HFFc6 (cell line): ENCODE data around the gene MDGA2. TPM values are rescaled to one million over a fixed set of nuclear protein-coding genes. Genes with fewer than 3 reads are reported as not detected.

ENCODE experiments used
- DNase-seq: peaks from one replicate; pipeline ENCODE4 v3.0.0-alpha.2; 2018
- H3K27ac Mint-ChIP-seq: 2 replicates; pipeline ENCODE4 v1.8.0; 2020; ENCODE audit warnings: mild to moderate bottlenecking, mixed read lengths
- H3K27me3 Mint-ChIP-seq: 2 replicates; pipeline ENCODE4 v1.8.0; 2021; ENCODE audit warnings: mild to moderate bottlenecking, moderate library complexity, mixed read lengths; ENCODE audit not compliant: insufficient read depth
- H3K36me3 Mint-ChIP-seq: 2 replicates; pipeline ENCODE4 v1.8.0; 2021; ENCODE audit warnings: low read depth, mixed read lengths
- H3K4me1 Mint-ChIP-seq: 2 replicates; pipeline ENCODE4 v1.8.0; 2020; ENCODE audit warnings: low read depth, mixed read lengths
- H3K4me3 Mint-ChIP-seq: 2 replicates; pipeline ENCODE4 v1.8.0; 2020; ENCODE audit warnings: mild to moderate bottlenecking, moderate library complexity, mixed read lengths
- H3K9me3 Mint-ChIP-seq: 2 replicates; pipeline ENCODE4 v1.8.0; 2020; ENCODE audit warnings: mild to moderate bottlenecking, mixed read lengths
- CTCF ChIP-seq: fragments of 200-600 bp; sonication (generic); IDR thresholded peaks from 2 replicates; pipeline ENCODE4 v1.5.0; 2021; ENCODE audit warnings: antibody characterized with exemption, mild to moderate bottlenecking
- total RNA-seq, 6 experiments: library from RNA; stranded (reverse); fragmentation: NEBNext Ultra II Directional; extraction: Animal tissue kit (Norgen Biotek cat#: 25700); gene quantifications; 2 replicates in 1 of 6; 3 replicates in 5 of 6; pipeline ENCODE4 v1.2.3, GENCODE V29; 2021

MDGA2 gene
- total RNA-seq, 6 experiments from 2014 or later, result not detected

DNA sequence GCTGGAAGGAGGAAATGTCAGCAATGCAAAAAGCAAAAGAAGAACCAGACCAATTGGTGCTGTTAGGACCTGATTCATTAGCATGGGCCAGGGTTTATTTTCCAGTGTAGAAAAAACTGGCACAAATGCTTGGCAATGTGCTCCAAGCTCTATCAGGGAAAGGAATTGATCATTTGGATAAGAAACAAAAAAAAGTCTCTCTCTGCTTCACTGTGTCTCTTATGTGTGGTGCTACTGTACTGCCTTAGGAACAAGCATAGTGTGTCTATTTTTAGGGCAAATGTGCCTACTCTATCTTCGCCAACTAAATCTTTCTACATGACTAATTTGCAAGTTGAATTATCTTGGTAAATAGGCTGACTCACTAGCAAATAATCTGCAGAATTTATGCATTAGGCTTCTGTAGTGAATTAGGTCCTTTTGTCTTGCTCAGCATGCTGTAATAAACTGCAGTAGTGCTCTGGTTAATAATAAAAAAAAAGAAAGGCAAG lies 236.7 kb downstream of the MDGA2 start:
- no peaks in the 10 kb centered on the region for H3K4me1 Mint-ChIP-seq
- H3K9me3 Mint-ChIP-seq, result peaks cover 36% of the 10 kb centered on the region
- no peaks in the 10 kb centered on the region for H3K27me3 Mint-ChIP-seq
- H3K4me3 Mint-ChIP-seq, result no peak overlapping the region
- H3K36me3 Mint-ChIP-seq, result no peaks in the 10 kb centered on the region; the same call in 1 of the 2 replicates
- H3K27ac Mint-ChIP-seq, result no peak overlapping the region
- DNase-seq, result no peak
- no peak for TF ChIP-seq CTCF

DNA sequence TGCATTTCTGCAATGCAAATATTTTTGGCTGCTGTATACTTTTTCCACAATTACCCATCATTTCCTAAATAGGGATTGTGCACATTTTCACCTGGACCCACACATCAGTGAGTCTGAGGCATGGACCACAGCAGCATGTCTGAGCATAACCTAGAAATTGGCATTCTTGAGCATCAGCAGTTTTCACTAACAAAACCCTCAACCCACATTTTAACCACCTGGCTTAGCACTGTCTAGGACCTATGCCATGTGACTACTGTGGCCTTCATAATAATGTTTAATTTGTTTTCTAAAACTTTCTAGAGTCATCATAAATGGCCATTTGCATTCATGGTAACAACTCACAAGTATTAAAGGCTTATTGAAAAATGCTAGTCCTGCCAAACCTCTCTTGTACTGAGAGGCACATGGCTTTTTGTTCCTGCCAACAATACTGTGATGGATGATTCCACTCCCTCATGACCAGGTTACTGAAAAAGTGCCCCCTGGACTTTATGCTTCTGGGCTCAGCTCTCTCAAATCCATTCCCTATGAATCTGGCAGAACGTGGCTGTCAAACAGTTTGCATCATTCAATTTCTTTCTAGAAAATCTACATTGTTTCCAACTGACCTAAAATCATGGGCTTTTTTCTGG lies 240.0 kb downstream of the MDGA2 start:
- Mint-ChIP-seq H3K36me3 (no peaks in the 10 kb centered on the region), H3K27ac (no peak overlapping the region), H3K27me3 (no peaks in the 10 kb centered on the region), H3K4me1 (no peaks in the 10 kb centered on the region), H3K4me3 (no peak overlapping the region), H3K9me3 (peaks cover 32% of the 10 kb centered on the region)
- TF ChIP-seq CTCF, result no peak
- DNase-seq, result no peak

GRCh38 chr14:47427629-47428028 lies 247.8 kb downstream of the MDGA2 start:
- Mint-ChIP-seq H3K4me1 (no peaks in the 10 kb centered on the region), H3K27me3 (no peaks in the 10 kb centered on the region), H3K36me3 (no peaks in the 10 kb centered on the region), H3K4me3 (no peak overlapping the region), H3K9me3 (peaks cover 39% of the 10 kb centered on the region), H3K27ac (no peak overlapping the region)
- DNase-seq, result no peak
- no peak for TF ChIP-seq CTCF

- no peak overlapping the region for H3K27ac Mint-ChIP-seq
- no peaks in the 10 kb centered on the region for H3K4me1 Mint-ChIP-seq
- no peak for TF ChIP-seq CTCF
- no peaks in the 10 kb centered on the region for H3K36me3 Mint-ChIP-seq
- H3K9me3 Mint-ChIP-seq, result peaks cover 52% of the 10 kb centered on the region
- no peak for DNase-seq
- H3K4me3 Mint-ChIP-seq, result no peak overlapping the region
- no peaks in the 10 kb centered on the region for H3K27me3 Mint-ChIP-seq
Observed at GRCh38 chr14:47425302-47425701, 250.1 kb downstream of the MDGA2 start.

DNA sequence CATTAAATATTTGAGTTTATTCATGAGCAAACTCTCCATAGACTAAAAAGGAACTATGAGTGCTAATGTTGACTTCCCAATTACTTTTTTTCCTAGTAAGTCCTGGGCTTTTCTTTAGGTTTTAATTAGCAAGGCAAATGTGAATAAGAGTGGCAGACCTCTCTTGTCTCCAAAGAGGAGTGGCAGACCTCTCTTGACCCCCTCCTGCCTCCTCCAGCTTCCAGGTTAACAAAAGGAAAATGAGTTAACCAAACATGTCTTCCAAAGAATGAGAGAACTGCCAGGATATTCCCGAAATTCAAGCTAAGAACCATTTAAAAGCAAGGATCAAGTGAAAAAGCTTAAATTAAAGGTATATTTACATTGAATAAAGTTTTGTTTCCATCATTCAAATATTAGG lies 253.2 kb downstream of the MDGA2 start:
- H3K9me3 Mint-ChIP-seq, result peaks cover 55% of the 10 kb centered on the region
- H3K4me3 Mint-ChIP-seq, result no peak overlapping the region
- no peak overlapping the region for H3K27ac Mint-ChIP-seq
- no peak for TF ChIP-seq CTCF
- DNase-seq, result no peak
- H3K36me3 Mint-ChIP-seq, result no peaks in the 10 kb centered on the region
- H3K4me1 Mint-ChIP-seq, result no peaks in the 10 kb centered on the region
- no peaks in the 10 kb centered on the region for H3K27me3 Mint-ChIP-seq
